Activated CD8-positive, alpha-beta memory T cell treated with anti-CD3 and anti-CD28 coated beads, Interleukin-2, amount 50 U/mL, for 48 hours (primary cell): ENCODE measurements around the gene SLC7A8.
"Not testable (repeated sequence)": the region's sequence is repeated elsewhere in the genome, so short reads cannot be mapped to it uniquely, and the experiment has no call there.

Experiments
- DNase-seq: peaks from one replicate; pipeline ENCODE4 v3.0.0-alpha.2; 2020

The SLC7A8 gene

GRCh38 chr14:23183479-23183878 lies at the start of gene SLC7A8:
TSS of gene SLC7A8 (minus strand) at chr14:23183660. CDS start at chr14:23182914, 746 bp downstream.
- no peak for DNase-seq

- not testable (repeated sequence) for DNase-seq
These were observed 48.9 kb upstream of the SLC7A8 start for GRCh38 chr14:23232241-23232808.

GRCh38 chr14:23228812-23229211 lies 45.4 kb upstream of the SLC7A8 start:
- no peak for DNase-seq

GRCh38 chr14:23227566-23227965 lies 44.1 kb upstream of the SLC7A8 start:
- no peak for DNase-seq

GRCh38 chr14:23224958-23225357 lies 41.5 kb upstream of the SLC7A8 start:
- not testable (repeated sequence) for DNase-seq

GRCh38 chr14:23219075-23219474 lies 35.6 kb upstream of the SLC7A8 start:
- DNase-seq: no peak

GRCh38 chr14:23217032-23218020 lies 33.9 kb upstream of the SLC7A8 start:
- no peak for DNase-seq

GRCh38 chr14:23215421-23215820 lies 32.0 kb upstream of the SLC7A8 start:
- no peak for DNase-seq

GRCh38 chr14:23209651-23210423 lies 26.4 kb upstream of the SLC7A8 start:
- no peak for DNase-seq

- no peak for DNase-seq
These were observed 24.9 kb upstream of the SLC7A8 start for GRCh38 chr14:23208324-23208723.

- no peak for DNase-seq
These were observed 23.7 kb upstream of the SLC7A8 start for GRCh38 chr14:23207146-23207540.

- DNase-seq: no peak
These were observed 23.1 kb upstream of the SLC7A8 start for GRCh38 chr14:23206422-23207145.

GRCh38 chr14:23202001-23202400 lies 18.5 kb upstream of the SLC7A8 start:
- no peak for DNase-seq

- DNase-seq: not testable (repeated sequence)
These were observed 15.7 kb upstream of the SLC7A8 start for GRCh38 chr14:23199141-23199540.

- DNase-seq: not testable (repeated sequence)
These were observed 13.0 kb upstream of the SLC7A8 start for GRCh38 chr14:23196487-23196886.

- no peak for DNase-seq
These were observed 12.2 kb upstream of the SLC7A8 start for GRCh38 chr14:23195552-23196101.

GRCh38 chr14:23193432-23193831 lies 10.0 kb upstream of the SLC7A8 start:
- no peak for DNase-seq

GRCh38 chr14:23187925-23188324 lies 4.5 kb upstream of the SLC7A8 start:
- DNase-seq: no peak

- DNase-seq: no peak
These were observed 3.6 kb upstream of the SLC7A8 start for GRCh38 chr14:23186913-23187654.

- DNase-seq: no peak
These were observed 1.6 kb upstream of the SLC7A8 start for GRCh38 chr14:23185063-23185462.

- DNase-seq: no peak
These were observed 346 bp downstream of the SLC7A8 start for GRCh38 chr14:23183158-23183470.
